Activated naive CD8-positive, alpha-beta T cell (primary cell): Measurements from ENCODE around the gene FGF12.

ENCODE experiments used
- H3K27ac Mint-ChIP-seq: one replicate; pipeline ENCODE4 v1.8.0; 2021; ENCODE audit warnings: mixed read lengths
- H3K27me3 Mint-ChIP-seq: one replicate; pipeline ENCODE4 v1.8.0; 2021; ENCODE audit warnings: mixed read lengths
- H3K36me3 Mint-ChIP-seq: one replicate; pipeline ENCODE4 v1.8.0; 2021; ENCODE audit warnings: mixed read lengths
- H3K4me1 Mint-ChIP-seq: one replicate; pipeline ENCODE4 v1.8.0; 2021; ENCODE audit warnings: low read depth, mixed read lengths
- H3K4me3 Mint-ChIP-seq: one replicate; pipeline ENCODE4 v1.8.0; 2021; ENCODE audit warnings: mild to moderate bottlenecking, mixed read lengths
- H3K9me3 Mint-ChIP-seq: one replicate; pipeline ENCODE4 v1.8.0; 2021; ENCODE audit warnings: low read depth, mixed read lengths

FGF12 gene

GRCh38 chr3:192090586-192090985 lies 636.8 kb downstream of the FGF12 start:
- H3K4me1 Mint-ChIP-seq = no peaks in the 10 kb centered on the region
- peaks cover 11% of the 10 kb centered on the region for H3K9me3 Mint-ChIP-seq
- H3K27ac Mint-ChIP-seq = no peak overlapping the region
- H3K36me3 Mint-ChIP-seq = no peaks in the 10 kb centered on the region
- H3K4me3 Mint-ChIP-seq = no peak overlapping the region
- no peaks in the 10 kb centered on the region for H3K27me3 Mint-ChIP-seq
